Activated CD8-positive, alpha-beta memory T cell treated with anti-CD3 and anti-CD28 coated beads for 36 hours (primary cell): ENCODE data around the gene INMT. TPM values are rescaled to one million over a fixed set of nuclear protein-coding genes. Genes with fewer than 3 reads are reported as not detected.

Experiments used
- CTCF ChIA-PET: fragments of 350-600 bp; sonication (Branson Sonifier 250); formaldehyde crosslinking; loops from one replicate; lab custom pipeline; 2021; ENCODE audit warnings: antibody characterized with exemption; lab: Charles Lee
- POLR2A ChIA-PET: fragments of 350-600 bp; sonication (Branson Sonifier 250); formaldehyde crosslinking; loops from one replicate; lab custom pipeline; 2021; ENCODE audit warnings: antibody characterized with exemption; lab: Charles Lee
- total RNA-seq, 2 experiments: library from RNA; stranded (reverse); gene quantifications; one replicate each; pipeline ENCODE4 v1.2.3, GENCODE V29; 2021

Gene INMT
- total RNA-seq, 2 experiments from 2014 or later: not detected

- CTCF ChIA-PET: interaction anchor here (0.8 to 3.1 kb wide), 3 partner anchors 13 to 22 kb away, joined by 3 to 15 read pairs (median 3); no protein-coding TSS in a partner anchor
- POLR2A ChIA-PET: no interaction called here
Observed at GRCh38 chr7:30726296-30727006, 25.5 kb upstream of the INMT start.

GRCh38 chr7:30727061-30727945 lies 24.6 kb upstream of the INMT start:
- POLR2A ChIA-PET: no interaction called here
- CTCF ChIA-PET: interaction anchor here (1.1 to 3.1 kb wide), 2 partner anchors 12 to 21 kb away, joined by 3 to 15 read pairs; no protein-coding TSS in a partner anchor

GRCh38 chr7:30728591-30729100 lies 23.3 kb upstream of the INMT start:
- ChIA-PET POLR2A (no interaction called here), CTCF (interaction anchor here (0.6 to 3.1 kb wide), 2 partner anchors 11 to 93 kb away, joined by 3 to 15 read pairs; no protein-coding TSS in a partner anchor)

GRCh38 chr7:30729642-30730041 lies 22.3 kb upstream of the INMT start:
- ChIA-PET POLR2A (no interaction called here), CTCF (interaction anchor here (0.6 to 2.4 kb wide), 3 partner anchors 8 to 94 kb away, joined by 3 to 7 read pairs (median 3); no protein-coding TSS in a partner anchor)

- CTCF ChIA-PET: interaction anchor here (1.0 to 2.4 kb wide), 2 partner anchors 8 to 10 kb away, joined by 3 to 7 read pairs; no protein-coding TSS in a partner anchor
- POLR2A ChIA-PET: no interaction called here
Observed at GRCh38 chr7:30730097-30730496, 21.8 kb upstream of the INMT start.

GRCh38 chr7:30730996-30731395 lies 20.9 kb upstream of the INMT start:
- ChIA-PET POLR2A (no interaction called here), CTCF (interaction anchor here (2.4 kb wide), 1 partner anchor 9 kb away, joined by 7 read pairs; no protein-coding TSS in a partner anchor)

- CTCF ChIA-PET: interaction anchor here (2.4 kb wide), 1 partner anchor 9 kb away, joined by 7 read pairs; no protein-coding TSS in a partner anchor
Observed at GRCh38 chr7:30731581-30731980, 20.4 kb upstream of the INMT start.

GRCh38 chr7:30732606-30733005 lies 19.3 kb upstream of the INMT start:
- CTCF ChIA-PET: no interaction called here
- POLR2A ChIA-PET: no interaction called here

More at GRCh38 chr7:30731581-30731980, 20.4 kb upstream of the INMT start:
- POLR2A ChIA-PET: no interaction called here

GRCh38 chr7:30733216-30733615 lies 18.7 kb upstream of the INMT start:
- POLR2A ChIA-PET: no interaction called here
- CTCF ChIA-PET: interaction anchor here (1.1 kb wide), 1 partner anchor 18 kb away, joined by 3 read pairs; no protein-coding TSS in a partner anchor

- POLR2A ChIA-PET: no interaction called here
- CTCF ChIA-PET: interaction anchor here (1.1 kb wide), 1 partner anchor 18 kb away, joined by 3 read pairs; no protein-coding TSS in a partner anchor
Observed at GRCh38 chr7:30733691-30734090, 18.2 kb upstream of the INMT start.

- ChIA-PET CTCF (no interaction called here), POLR2A (no interaction called here)
Observed at GRCh38 chr7:30734497-30734896, 17.4 kb upstream of the INMT start.

GRCh38 chr7:30735631-30736030 lies 16.3 kb upstream of the INMT start:
- CTCF ChIA-PET: interaction anchor here (0.7 kb wide), 1 partner anchor 202 kb away, joined by 3 read pairs; no protein-coding TSS in a partner anchor
- POLR2A ChIA-PET: no interaction called here

GRCh38 chr7:30736291-30736690 lies 15.6 kb upstream of the INMT start:
- CTCF ChIA-PET: no interaction called here

GRCh38 chr7:30738026-30738915 lies 13.7 kb upstream of the INMT start:
- ChIA-PET POLR2A (no interaction called here), CTCF (interaction anchor here (0.8 to 2.8 kb wide), 5 partner anchors 8 to 56 kb away, joined by 3 to 15 read pairs (median 3); partner anchors contain the start of gene CRHR2)

More at GRCh38 chr7:30736291-30736690, 15.6 kb upstream of the INMT start:
- POLR2A ChIA-PET: no interaction called here

- ChIA-PET POLR2A (no interaction called here), CTCF (interaction anchor here (0.6 to 2.8 kb wide), 22 partner anchors 9 to 229 kb away, joined by 3 to 15 read pairs (median 4); partner anchors contain the start of gene CRHR2)
Observed at GRCh38 chr7:30739691-30740090, 12.2 kb upstream of the INMT start.

- CTCF ChIA-PET: interaction anchor here (0.6 to 2.8 kb wide), 22 partner anchors 10 to 230 kb away, joined by 3 to 15 read pairs (median 4); partner anchors contain the start of gene CRHR2
- POLR2A ChIA-PET: no interaction called here
Observed at GRCh38 chr7:30740417-30741181, 11.3 kb upstream of the INMT start.

- POLR2A ChIA-PET: no interaction called here
- CTCF ChIA-PET: interaction anchor here (1.1 to 2.8 kb wide), 9 partner anchors 10 to 195 kb away, joined by 3 to 15 read pairs (median 5); partner anchors contain the start of gene CRHR2
Observed at GRCh38 chr7:30741289-30741688, 10.6 kb upstream of the INMT start.
